ENCODE results near the gene UBAP1. TPM values are rescaled to one million over a fixed set of nuclear protein-coding genes. Genes with fewer than 3 reads are reported as not detected.
A peak's percentile ranks its signal among the peaks of the same experiment; 100 is the strongest.
"Not testable (repeated sequence)": the region's sequence is repeated elsewhere in the genome, so short reads cannot be mapped to it uniquely, and the experiment has no call there.

UBAP1 gene
- total RNA-seq, 2 donors from 2014 or later, result 36.4 to 39.8 TPM

DNA sequence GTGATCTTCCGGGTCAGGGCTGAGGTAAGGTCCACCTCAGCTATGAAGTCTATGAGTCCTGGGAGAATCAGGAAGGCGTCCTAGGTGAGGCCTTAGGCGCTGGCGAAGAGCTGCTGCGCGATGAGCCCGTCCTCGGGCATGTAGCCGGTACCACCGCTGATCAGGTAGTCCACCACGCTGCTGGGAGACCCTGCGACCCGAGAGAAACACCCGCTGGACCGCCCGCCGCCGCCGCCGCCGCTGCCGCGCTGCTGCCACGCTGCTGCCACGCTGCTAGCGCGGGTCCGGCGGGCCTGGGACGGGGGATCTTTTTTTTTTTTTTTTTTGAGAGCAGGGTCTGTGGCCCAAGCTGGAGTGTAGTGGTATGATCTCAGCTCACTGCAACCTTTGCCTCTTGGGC lies 44.3 kb upstream of the UBAP1 start:
- Histone ChIP-seq H3K4me3 (ENCODE audit: low read length) (no peak overlapping the region), H3K9ac (ENCODE audit: extremely low read depth, low read length, poor library complexity, severe bottlenecking) (no peak overlapping the region), H3K36me3 (ENCODE audit: control insufficient read depth, insufficient read depth, low read length) (no peaks in the 10 kb centered on the region), H3K9me3 (ENCODE audit: control insufficient read depth, low read length) (no peaks in the 10 kb centered on the region), H3K4me1 (ENCODE audit: control insufficient read depth, insufficient read depth, low read length) (no peaks in the 10 kb centered on the region), H3K27ac (ENCODE audit: low read depth, low read length) (no peak overlapping the region), H3K27me3 (ENCODE audit: control insufficient read depth, insufficient read depth, low read length, poor library complexity, severe bottlenecking) (no peaks in the 10 kb centered on the region)
- no peak for DNase-seq
- TF ChIP-seq, protein P1, sequence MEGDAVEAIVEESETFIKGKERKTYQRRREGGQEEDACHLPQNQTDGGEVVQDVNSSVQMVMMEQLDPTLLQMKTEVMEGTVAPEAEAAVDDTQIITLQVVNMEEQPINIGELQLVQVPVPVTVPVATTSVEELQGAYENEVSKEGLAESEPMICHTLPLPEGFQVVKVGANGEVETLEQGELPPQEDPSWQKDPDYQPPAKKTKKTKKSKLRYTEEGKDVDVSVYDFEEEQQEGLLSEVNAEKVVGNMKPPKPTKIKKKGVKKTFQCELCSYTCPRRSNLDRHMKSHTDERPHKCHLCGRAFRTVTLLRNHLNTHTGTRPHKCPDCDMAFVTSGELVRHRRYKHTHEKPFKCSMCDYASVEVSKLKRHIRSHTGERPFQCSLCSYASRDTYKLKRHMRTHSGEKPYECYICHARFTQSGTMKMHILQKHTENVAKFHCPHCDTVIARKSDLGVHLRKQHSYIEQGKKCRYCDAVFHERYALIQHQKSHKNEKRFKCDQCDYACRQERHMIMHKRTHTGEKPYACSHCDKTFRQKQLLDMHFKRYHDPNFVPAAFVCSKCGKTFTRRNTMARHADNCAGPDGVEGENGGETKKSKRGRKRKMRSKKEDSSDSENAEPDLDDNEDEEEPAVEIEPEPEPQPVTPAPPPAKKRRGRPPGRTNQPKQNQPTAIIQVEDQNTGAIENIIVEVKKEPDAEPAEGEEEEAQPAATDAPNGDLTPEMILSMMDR (conservative IDR thresholded peaks at IDR 0.05), result no peak
- 96 to 100% methylated on average over 14 to 26 of the region's 30 CpGs for WGBS, 2 experiments (ENCODE audit: insufficient coverage in 1 of 2, insufficient read length in 1 of 2)
- Mint-ChIP-seq H3K4me3 (no peak overlapping the region), H3K27me3 (ENCODE audit: insufficient read depth) (no peaks in the 10 kb centered on the region), H3K36me3 (ENCODE audit: low read depth) (no peaks in the 10 kb centered on the region), H3K27ac (no peak overlapping the region), H3K4me1 (no peaks in the 10 kb centered on the region), H3K9me3 (peaks cover 16% of the 10 kb centered on the region)

DNA sequence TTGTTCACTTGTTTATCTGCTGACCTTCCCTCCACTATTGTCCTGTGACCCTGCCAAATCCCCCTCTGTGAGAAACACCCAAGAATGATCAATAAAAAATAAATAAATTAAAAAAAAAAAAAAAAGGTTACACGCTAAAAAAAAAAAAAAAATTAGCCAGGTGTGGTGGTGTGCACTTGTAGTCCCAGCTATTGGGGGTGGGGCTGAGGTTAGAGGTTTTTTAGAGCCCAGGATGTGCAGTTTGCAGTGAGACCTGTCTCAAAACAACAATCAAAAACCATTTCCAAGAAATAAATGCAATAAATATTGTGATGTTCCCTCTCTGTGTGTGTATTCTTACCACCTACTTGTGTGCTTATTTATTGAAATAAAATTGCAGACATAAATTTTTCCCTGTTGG lies 40.2 kb upstream of the UBAP1 start:
- H3K9ac ChIP-seq (ENCODE audit: extremely low read depth, low read length, poor library complexity, severe bottlenecking); H3K27ac ChIP-seq (ENCODE audit: low read depth, low read length); H3K4me3 Mint-ChIP-seq; H3K4me3 ChIP-seq (ENCODE audit: low read length); H3K4me1 ChIP-seq (ENCODE audit: control insufficient read depth, insufficient read depth, low read length); H3K4me1 Mint-ChIP-seq; H3K36me3 Mint-ChIP-seq (ENCODE audit: low read depth); DNase-seq; H3K27ac Mint-ChIP-seq; H3K27me3 ChIP-seq (ENCODE audit: control insufficient read depth, insufficient read depth, low read length, poor library complexity, severe bottlenecking); H3K36me3 ChIP-seq (ENCODE audit: control insufficient read depth, insufficient read depth, low read length); H3K9me3 ChIP-seq (ENCODE audit: control insufficient read depth, low read length); H3K27me3 Mint-ChIP-seq (ENCODE audit: insufficient read depth): not testable (repeated sequence)
- peaks cover 16% of the 10 kb centered on the region for H3K9me3 Mint-ChIP-seq
- no CpG with 5 or more reads among the region's 1 CpG for WGBS, 2 experiments (ENCODE audit: insufficient coverage in 1 of 2, insufficient read length in 1 of 2)

DNA sequence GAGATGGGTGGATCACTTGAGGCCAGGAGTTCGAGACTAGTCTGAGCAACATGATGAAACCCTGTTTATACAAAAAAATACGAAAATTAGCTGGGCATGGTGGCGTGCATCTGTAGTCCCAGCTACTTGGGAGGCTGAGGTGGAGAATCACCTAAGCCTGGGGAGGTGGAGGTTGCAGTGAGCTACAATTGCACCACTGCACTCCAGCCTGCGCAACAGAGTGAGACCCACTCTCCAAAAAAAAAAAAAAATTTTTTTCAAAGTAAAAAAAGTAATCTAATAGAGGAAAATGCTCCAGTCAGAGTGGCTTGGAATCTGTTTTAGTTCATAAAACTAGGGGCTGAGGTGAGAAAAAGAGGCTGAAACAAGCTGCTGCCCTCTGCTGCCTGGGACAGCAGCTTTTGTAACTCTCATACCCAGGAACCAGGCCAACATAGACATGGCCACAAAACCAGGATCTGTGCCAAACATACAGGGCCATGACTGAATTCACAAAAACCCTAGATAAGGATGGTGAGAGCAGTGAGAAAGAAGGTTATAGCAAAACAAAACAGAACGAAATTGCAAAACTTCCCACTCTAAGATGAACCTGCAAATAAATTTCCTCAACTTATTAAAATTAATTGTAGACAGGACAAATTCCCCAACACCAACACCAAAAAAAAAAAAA lies 39.2 kb upstream of the UBAP1 start:
- Histone ChIP-seq H3K36me3 (ENCODE audit: control insufficient read depth, insufficient read depth, low read length) (no peaks in the 10 kb centered on the region), H3K4me1 (ENCODE audit: control insufficient read depth, insufficient read depth, low read length) (no peaks in the 10 kb centered on the region), H3K4me3 (ENCODE audit: low read length) (no peak overlapping the region), H3K27me3 (ENCODE audit: control insufficient read depth, insufficient read depth, low read length, poor library complexity, severe bottlenecking) (no peaks in the 10 kb centered on the region), H3K27ac (ENCODE audit: low read depth, low read length) (no peak overlapping the region), H3K9ac (ENCODE audit: extremely low read depth, low read length, poor library complexity, severe bottlenecking) (no peak overlapping the region), H3K9me3 (ENCODE audit: control insufficient read depth, low read length) (no peaks in the 10 kb centered on the region)
- no peak overlapping the region for H3K27ac Mint-ChIP-seq
- TF ChIP-seq, protein P1 (conservative IDR thresholded peaks at IDR 0.05), result peak; percentile 52
- no peaks in the 10 kb centered on the region for H3K36me3 Mint-ChIP-seq (ENCODE audit: low read depth)
- H3K4me1 Mint-ChIP-seq, result no peaks in the 10 kb centered on the region
- no peak overlapping the region for H3K4me3 Mint-ChIP-seq
- H3K9me3 Mint-ChIP-seq, result peaks cover 16% of the 10 kb centered on the region
- no peaks in the 10 kb centered on the region for H3K27me3 Mint-ChIP-seq (ENCODE audit: insufficient read depth)
- WGBS, 2 experiments (ENCODE audit: insufficient coverage in 1 of 2, insufficient read length in 1 of 2), result 87 to 100% methylated on average over 1 to 5 of the region's 5 CpGs
- DNase-seq, result peak; percentile 48

DNA sequence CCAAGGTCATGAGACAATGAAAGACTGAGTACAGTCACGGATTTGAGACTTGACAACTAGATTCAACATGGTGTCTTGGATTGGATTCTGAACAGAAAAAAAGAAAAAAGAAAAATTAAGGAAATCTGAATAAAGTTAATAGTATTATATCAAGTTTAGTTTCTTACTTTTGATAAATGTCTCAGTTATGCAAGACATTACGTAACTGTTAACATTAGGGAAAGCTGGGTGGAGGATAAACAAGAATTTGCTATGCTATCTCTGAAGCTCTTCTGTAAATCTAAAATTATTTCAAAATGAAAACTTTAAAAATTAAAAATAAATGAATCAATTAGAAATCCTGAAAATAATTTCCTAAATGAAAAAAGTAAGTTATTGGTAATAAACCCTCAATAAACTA lies 38.0 kb upstream of the UBAP1 start:
- Histone ChIP-seq H3K4me1 (ENCODE audit: control insufficient read depth, insufficient read depth, low read length) (no peaks in the 10 kb centered on the region), H3K27ac (ENCODE audit: low read depth, low read length) (no peak overlapping the region), H3K9ac (ENCODE audit: extremely low read depth, low read length, poor library complexity, severe bottlenecking) (no peak overlapping the region), H3K36me3 (ENCODE audit: control insufficient read depth, insufficient read depth, low read length) (no peaks in the 10 kb centered on the region), H3K4me3 (ENCODE audit: low read length) (no peak overlapping the region), H3K9me3 (ENCODE audit: control insufficient read depth, low read length) (no peaks in the 10 kb centered on the region), H3K27me3 (ENCODE audit: control insufficient read depth, insufficient read depth, low read length, poor library complexity, severe bottlenecking) (no peaks in the 10 kb centered on the region)
- no peak for DNase-seq
- H3K9me3 Mint-ChIP-seq, result peaks cover 13% of the 10 kb centered on the region
- TF ChIP-seq, protein P1 (conservative IDR thresholded peaks at IDR 0.05), result no peak
- no peaks in the 10 kb centered on the region for H3K27me3 Mint-ChIP-seq (ENCODE audit: insufficient read depth)
- no peak overlapping the region for H3K27ac Mint-ChIP-seq
- no peak overlapping the region for H3K4me3 Mint-ChIP-seq
- WGBS, 2 experiments (ENCODE audit: insufficient coverage in 1 of 2, insufficient read length in 1 of 2), result 86 to 100% methylated on average over 1 to 2 of the region's 2 CpGs
- no peaks in the 10 kb centered on the region for H3K4me1 Mint-ChIP-seq
- H3K36me3 Mint-ChIP-seq (ENCODE audit: low read depth), result no peaks in the 10 kb centered on the region

All from endodermal cell (in vitro differentiated cells).